ENCODE data around the gene SH3D19. TPM values are rescaled to one million over a fixed set of nuclear protein-coding genes. Genes with fewer than 3 reads are reported as not detected.

Gene SH3D19
- total RNA-seq, 2 donors from 2014 or later = 107 to 118 TPM

DNA sequence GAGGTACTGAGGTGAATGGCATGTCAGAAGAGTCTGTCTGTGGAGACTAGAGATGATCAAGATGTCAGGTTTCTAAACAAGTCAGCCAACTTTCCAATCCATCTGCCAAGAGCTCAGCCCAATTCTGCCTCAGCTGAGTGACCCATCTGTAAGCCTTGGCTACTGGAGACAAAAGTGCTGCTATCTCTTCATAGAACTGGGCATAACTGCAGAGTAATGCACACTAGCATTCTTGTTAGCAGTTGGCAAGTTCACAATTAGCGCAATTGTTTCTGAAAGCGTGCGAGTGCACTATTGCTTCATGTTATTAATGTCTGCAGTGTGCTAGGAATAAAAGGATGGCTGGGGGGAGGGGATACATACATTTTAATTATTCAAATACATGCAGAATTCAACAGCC is 32.9 kb upstream of the SH3D19 start:
- Histone ChIP-seq H3K4me1 (no peaks in the 10 kb centered on the region), H3K9me3 (no peaks in the 10 kb centered on the region), H3K36me3 (no peaks in the 10 kb centered on the region), H3K27ac (no peak overlapping the region), H3K27me3 (no peaks in the 10 kb centered on the region), H3K4me3 (no peak overlapping the region)
- no peak for DNase-seq (ENCODE audit: low spot score)
- TF ChIP-seq, protein P1, sequence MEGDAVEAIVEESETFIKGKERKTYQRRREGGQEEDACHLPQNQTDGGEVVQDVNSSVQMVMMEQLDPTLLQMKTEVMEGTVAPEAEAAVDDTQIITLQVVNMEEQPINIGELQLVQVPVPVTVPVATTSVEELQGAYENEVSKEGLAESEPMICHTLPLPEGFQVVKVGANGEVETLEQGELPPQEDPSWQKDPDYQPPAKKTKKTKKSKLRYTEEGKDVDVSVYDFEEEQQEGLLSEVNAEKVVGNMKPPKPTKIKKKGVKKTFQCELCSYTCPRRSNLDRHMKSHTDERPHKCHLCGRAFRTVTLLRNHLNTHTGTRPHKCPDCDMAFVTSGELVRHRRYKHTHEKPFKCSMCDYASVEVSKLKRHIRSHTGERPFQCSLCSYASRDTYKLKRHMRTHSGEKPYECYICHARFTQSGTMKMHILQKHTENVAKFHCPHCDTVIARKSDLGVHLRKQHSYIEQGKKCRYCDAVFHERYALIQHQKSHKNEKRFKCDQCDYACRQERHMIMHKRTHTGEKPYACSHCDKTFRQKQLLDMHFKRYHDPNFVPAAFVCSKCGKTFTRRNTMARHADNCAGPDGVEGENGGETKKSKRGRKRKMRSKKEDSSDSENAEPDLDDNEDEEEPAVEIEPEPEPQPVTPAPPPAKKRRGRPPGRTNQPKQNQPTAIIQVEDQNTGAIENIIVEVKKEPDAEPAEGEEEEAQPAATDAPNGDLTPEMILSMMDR (IDR thresholded peaks at IDR 0.05) = no peak

DNA sequence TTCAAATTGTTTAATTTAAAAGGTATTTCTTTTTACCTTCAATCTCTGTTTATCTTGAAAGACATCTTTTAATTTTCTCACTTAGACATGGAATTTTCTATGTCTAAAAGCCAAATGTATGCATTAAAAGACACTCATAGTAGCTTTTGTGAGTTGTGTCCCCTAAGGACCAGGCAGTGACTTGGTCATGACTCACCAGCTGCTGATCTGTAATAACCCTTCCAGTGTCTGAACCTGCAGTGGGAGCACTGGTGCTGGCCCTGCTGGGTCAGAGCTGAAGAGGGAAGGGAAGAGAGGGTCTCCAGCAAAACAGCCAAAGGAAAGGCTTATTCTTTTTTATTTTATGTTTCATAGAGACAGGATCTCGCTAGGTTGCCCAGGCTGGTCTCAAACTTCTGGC is 31.1 kb upstream of the SH3D19 start:
- H3K9me3 ChIP-seq = no peaks in the 10 kb centered on the region

DNA sequence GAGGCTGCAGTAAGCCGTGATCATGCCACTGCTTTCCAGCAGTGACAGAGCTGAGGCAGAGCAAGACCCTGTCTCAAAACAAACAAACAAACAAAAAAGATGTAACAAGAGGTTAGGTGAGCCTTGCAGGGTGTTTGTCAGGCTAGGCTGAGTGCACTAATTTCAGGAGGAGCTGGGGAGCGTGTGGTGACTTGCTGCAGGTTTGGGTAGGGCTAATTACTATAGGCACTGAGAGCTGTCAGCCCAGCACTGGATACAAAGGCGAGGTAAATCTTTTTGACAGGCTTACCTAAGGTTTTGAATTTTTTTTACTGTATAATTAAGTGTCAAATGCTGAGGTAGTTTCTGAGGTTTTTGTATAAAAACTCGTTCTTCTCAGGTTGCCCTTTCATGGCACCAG is 29.8 kb upstream of the SH3D19 start:
- no peaks in the 10 kb centered on the region for H3K36me3 ChIP-seq
- TF ChIP-seq, protein P1 (IDR thresholded peaks at IDR 0.05) = no peak
- H3K27ac ChIP-seq = no peak overlapping the region
- no peaks in the 10 kb centered on the region for H3K4me1 ChIP-seq
- no peak for DNase-seq (ENCODE audit: low spot score)
- H3K9me3 ChIP-seq = no peaks in the 10 kb centered on the region
- H3K27me3 ChIP-seq = no peaks in the 10 kb centered on the region
- no peak overlapping the region for H3K4me3 ChIP-seq

More for the DNA sequence above, 31.1 kb upstream of the SH3D19 start:
- Histone ChIP-seq H3K4me3 (no peak overlapping the region), H3K27me3 (no peaks in the 10 kb centered on the region), H3K4me1 (no peaks in the 10 kb centered on the region), H3K27ac (no peak overlapping the region), H3K36me3 (no peaks in the 10 kb centered on the region)
- TF ChIP-seq, protein P1 (IDR thresholded peaks at IDR 0.05) = no peak
- no peak for DNase-seq (ENCODE audit: low spot score)

DNA sequence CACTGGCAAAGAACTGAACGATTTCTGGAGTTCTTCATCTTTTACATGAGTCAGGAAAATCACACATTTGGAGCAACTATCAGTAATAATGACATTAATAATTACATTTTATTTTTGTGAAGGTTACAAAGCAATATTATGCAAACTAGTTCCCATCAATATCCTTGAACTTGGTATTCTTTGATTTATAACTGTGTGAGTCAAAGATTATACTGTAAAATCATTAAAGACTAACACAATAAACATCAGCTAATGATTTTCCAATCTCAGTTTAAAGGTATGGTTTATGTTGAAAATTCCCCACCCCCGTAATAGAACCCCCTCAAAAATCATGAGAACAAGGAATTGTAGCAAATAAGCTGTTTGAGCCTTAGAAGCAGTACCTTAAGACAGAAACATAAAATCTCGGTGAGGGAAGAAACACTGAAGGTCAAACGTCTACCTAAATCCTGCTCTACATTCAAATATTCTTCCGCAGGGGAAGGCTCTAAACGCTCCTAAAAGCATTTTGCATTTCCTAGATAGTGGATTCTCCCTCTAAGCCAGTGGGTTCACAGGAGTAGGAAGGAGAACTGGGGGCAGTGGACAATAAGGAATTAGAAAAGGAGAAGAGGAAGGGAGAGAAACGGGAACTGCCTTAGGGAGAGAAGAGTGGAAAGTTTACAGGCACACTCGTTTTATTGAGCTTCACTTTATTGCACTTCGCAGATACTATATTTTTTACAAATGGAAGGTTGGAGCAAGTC is 22.3 kb upstream of the SH3D19 start:
- Histone ChIP-seq H3K36me3 (no peaks in the 10 kb centered on the region), H3K4me1 (no peaks in the 10 kb centered on the region), H3K9me3 (no peaks in the 10 kb centered on the region), H3K4me3 (no peak overlapping the region), H3K27me3 (no peaks in the 10 kb centered on the region), H3K27ac (no peak overlapping the region)
- TF ChIP-seq, protein P1 (IDR thresholded peaks at IDR 0.05) = no peak
- no peak for DNase-seq (ENCODE audit: low spot score)

DNA sequence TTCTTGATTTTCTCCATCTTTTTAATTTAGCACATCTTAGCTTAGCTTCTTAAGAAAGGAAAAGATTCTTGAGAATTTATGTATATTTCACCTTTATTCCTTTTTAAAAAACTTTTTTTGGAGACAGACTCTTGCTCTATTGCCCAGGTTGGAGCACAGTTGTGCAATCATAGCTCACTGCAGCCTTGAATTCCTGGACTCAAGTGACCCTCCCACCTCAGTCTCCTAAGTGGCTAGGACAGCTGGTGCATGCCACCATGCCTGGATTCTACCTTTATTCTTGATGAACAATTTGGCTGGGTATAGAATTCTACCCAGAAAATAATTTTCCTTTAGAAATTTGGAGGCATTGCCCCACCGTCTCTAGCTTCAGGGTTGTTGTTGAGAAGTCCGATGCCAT is 19.5 kb upstream of the SH3D19 start:
- no peak overlapping the region for H3K4me3 ChIP-seq
- no peak for DNase-seq (ENCODE audit: low spot score)
- TF ChIP-seq, protein P1 (IDR thresholded peaks at IDR 0.05) = no peak
- H3K4me1 ChIP-seq = no peaks in the 10 kb centered on the region
- H3K27me3 ChIP-seq = no peaks in the 10 kb centered on the region
- no peak overlapping the region for H3K27ac ChIP-seq
- H3K36me3 ChIP-seq = no peaks in the 10 kb centered on the region
- H3K9me3 ChIP-seq = no peaks in the 10 kb centered on the region

Data from right atrium auricular region (tissue), 2 donors.